ENCODE data around the gene CDC27. TPM values are rescaled to one million over a fixed set of nuclear protein-coding genes. Genes with fewer than 3 reads are reported as not detected.

CDC27 gene
- total and polyA plus RNA-seq, 2 of the 4 experiments (the other 2 are of a cell fraction) = 47.7 to 190 TPM

DNA sequence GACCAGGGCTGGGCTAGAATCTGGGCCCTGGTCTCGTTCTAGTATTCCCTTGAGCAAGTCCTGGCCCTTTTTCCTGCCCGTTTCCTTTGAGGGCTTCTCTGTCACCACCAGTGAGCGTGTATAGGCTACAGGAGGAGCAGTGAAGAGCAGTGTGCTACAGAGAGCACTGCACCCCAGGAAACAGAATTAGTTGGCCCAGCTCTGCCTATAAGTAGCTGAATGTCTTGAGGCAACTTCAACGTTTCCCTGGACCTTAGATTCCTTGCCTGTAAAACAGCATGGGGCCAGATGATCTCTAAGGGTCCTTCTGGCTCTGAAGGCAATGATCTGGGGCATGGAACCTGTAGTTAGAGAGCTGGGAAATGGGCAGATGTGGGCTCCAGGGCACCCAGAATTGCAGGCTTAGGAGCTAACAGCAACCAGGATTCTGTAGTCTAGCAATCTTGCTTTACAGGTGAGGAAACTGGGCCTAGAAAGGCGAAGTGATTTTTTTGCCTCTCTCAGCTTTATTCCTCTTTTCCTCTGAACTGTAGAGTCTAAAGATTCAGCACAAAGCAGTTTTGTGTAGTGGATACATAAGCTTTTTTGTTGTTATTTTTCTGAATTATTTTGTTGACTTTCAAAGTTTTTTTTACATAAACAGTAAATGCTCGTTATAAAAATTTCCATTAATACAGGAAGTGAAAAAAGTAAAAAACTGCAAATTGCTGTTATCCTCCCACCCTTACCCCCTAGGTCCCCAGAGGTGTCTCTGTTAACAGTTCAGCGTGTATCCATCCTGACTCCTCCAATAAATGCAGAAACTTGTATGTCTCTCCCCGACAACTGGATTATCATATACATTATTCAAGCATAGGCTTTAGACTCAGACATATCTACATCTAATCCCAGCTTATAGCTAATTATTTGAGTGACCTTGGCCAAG, 18.3 kb upstream of the CDC27 start:
- no peak overlapping the region; the same call in 1 of the 2 replicates for H2BK20ac ChIP-seq (ENCODE audit: low read depth, low read length)
- H3K79me1 ChIP-seq (ENCODE audit: low read depth in 1 of 2, low read length in 2 of 2) = 0 out of 4 replicates have a peak, but pooled peaks cover 0 to 3% of the 10 kb centered on the region in 2 experiments
- H3K36me3 ChIP-seq (ENCODE audit: control insufficient read depth, insufficient read depth, low read length) = no peaks in the 10 kb centered on the region
- no peak overlapping the region for H3K4me3 ChIP-seq (ENCODE audit: insufficient read depth, low read depth, low read length)
- 50% methylated on average over 2 of the region's 8 CpGs; no CpG with 5 or more reads in 1 of the 2 experiments for WGBS, 2 experiments (ENCODE audit: extremely low coverage in 2 of 2, insufficient read length in 1 of 2)
- H3K9me1 ChIP-seq (ENCODE audit: insufficient read depth, low read length) = peaks cover 19% of the 10 kb centered on the region
- ATAC-seq (ENCODE audit: low read depth) (no peak), DNase-seq (no peak)
- H3K4ac ChIP-seq (ENCODE audit: low read depth, low read length) = no peak overlapping the region
- no peak overlapping the region for H3K14ac ChIP-seq (replicated peaks; ENCODE audit: low read depth, low read length)
- H2BK120ac ChIP-seq (ENCODE audit: low read depth, low read length) = no peak overlapping the region
- TF ChIP-seq, protein P1, sequence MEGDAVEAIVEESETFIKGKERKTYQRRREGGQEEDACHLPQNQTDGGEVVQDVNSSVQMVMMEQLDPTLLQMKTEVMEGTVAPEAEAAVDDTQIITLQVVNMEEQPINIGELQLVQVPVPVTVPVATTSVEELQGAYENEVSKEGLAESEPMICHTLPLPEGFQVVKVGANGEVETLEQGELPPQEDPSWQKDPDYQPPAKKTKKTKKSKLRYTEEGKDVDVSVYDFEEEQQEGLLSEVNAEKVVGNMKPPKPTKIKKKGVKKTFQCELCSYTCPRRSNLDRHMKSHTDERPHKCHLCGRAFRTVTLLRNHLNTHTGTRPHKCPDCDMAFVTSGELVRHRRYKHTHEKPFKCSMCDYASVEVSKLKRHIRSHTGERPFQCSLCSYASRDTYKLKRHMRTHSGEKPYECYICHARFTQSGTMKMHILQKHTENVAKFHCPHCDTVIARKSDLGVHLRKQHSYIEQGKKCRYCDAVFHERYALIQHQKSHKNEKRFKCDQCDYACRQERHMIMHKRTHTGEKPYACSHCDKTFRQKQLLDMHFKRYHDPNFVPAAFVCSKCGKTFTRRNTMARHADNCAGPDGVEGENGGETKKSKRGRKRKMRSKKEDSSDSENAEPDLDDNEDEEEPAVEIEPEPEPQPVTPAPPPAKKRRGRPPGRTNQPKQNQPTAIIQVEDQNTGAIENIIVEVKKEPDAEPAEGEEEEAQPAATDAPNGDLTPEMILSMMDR (conservative IDR thresholded peaks at IDR 0.05; ENCODE audit: low read depth, low read length) = no peak
- TF ChIP-seq RFX5 (IDR thresholded peaks at IDR 0.05; ENCODE audit: low read depth, low read length) (no peak), MAFK (IDR thresholded peaks at IDR 0.05; ENCODE audit: low read depth, low read length) (peak; percentile 28; the same call in 1 of the 2 replicates), CEBPB (IDR thresholded peaks at IDR 0.05; ENCODE audit: low read depth, low read length) (no peak), MAZ (IDR thresholded peaks at IDR 0.05; ENCODE audit: borderline replicate concordance, low read depth, low read length) (no peak), MXI1 (IDR thresholded peaks at IDR 0.05; ENCODE audit: borderline replicate concordance, low read depth, low read length) (no peak)
- no peak overlapping the region for H3K23ac ChIP-seq (ENCODE audit: low read depth, low read length)
- no peak overlapping the region for H2AK5ac ChIP-seq (ENCODE audit: low read depth, low read length)
- H4K5ac ChIP-seq (ENCODE audit: low read depth, low read length) = peak overlapping the region; percentile 27; the same call in 1 of the 2 replicates
- H3K4me2 ChIP-seq (ENCODE audit: low read depth, low read length) = no peak overlapping the region
- POLR2A ChIA-PET (ENCODE audit: unreplicated experiment) = interaction anchor here (1.2 kb wide), 1 partner anchor 18 kb away, joined by 3 read pairs; no protein-coding TSS in a partner anchor
- no peak overlapping the region for H2BK15ac ChIP-seq (ENCODE audit: low read depth, low read length)
- no peak overlapping the region for H3K27ac ChIP-seq (ENCODE audit: insufficient read depth, low read length)
- dilution Hi-C loops (cut with HindIII; ENCODE audit: low sequenced_read_pairs, unreplicated experiment) (no loop called here), intact Hi-C loops (cut with micrococcal nuclease) (no loop called here), in situ Hi-C loops (cut with MboI; ENCODE audit: low sequenced_read_pairs) (no loop called here)
- CTCF ChIA-PET = interaction anchor here (1.2 kb wide), 1 partner anchor 22 kb away, joined by 3 read pairs; no protein-coding TSS in a partner anchor
- H4K8ac ChIP-seq (ENCODE audit: low read depth in 2 of 2, low read length in 2 of 2) = no peak overlapping the region; a peak in 1 of 4 replicates
- peak overlapping the region; percentile 36; the same call in 1 of the 2 replicates for H4K91ac ChIP-seq (ENCODE audit: insufficient read depth, low read depth, low read length)
- H2AK9ac ChIP-seq (replicated peaks; ENCODE audit: low read depth, low read length, poor library complexity) = no peak overlapping the region
- no peaks in the 10 kb centered on the region for H3K9me3 ChIP-seq (ENCODE audit: control insufficient read depth, insufficient read depth, low read length)
- no peak overlapping the region for H3K56ac ChIP-seq (ENCODE audit: extremely low read depth, insufficient read depth, low read length)
- peaks cover 24% of the 10 kb centered on the region for H3K4me1 ChIP-seq (ENCODE audit: control insufficient read depth, insufficient read depth, low read length)
- H2AFZ ChIP-seq (replicated peaks; ENCODE audit: low read length, poor library complexity) = peak overlapping the region; percentile 64
- no peaks in the 10 kb centered on the region for H4K20me1 ChIP-seq (ENCODE audit: insufficient read depth, low read length)
- no peak overlapping the region for H2BK5ac ChIP-seq (ENCODE audit: low read depth, low read length, poor library complexity, severe bottlenecking)
- H3K18ac ChIP-seq (ENCODE audit: low read depth, low read length) = no peak overlapping the region
- BruUV-seq (replicated peaks) = no TSS peak
- peaks cover 2% of the 10 kb centered on the region for H3K27me3 ChIP-seq (ENCODE audit: control insufficient read depth, insufficient read depth, low read length)
- H3K9ac ChIP-seq (ENCODE audit: low read depth, low read length) = no peak overlapping the region
